GOT3 (cell line): ENCODE results near the gene LIMCH1.
"Not testable (repeated sequence)": the region's sequence is repeated elsewhere in the genome, so short reads cannot be mapped to it uniquely, and the experiment has no call there.

Source experiments
- DNase-seq: peaks from one replicate; lab custom pipeline; 2025; ENCODE audit warnings: mixed read lengths; lab: John Stamatoyannopoulos, UW

LIMCH1 gene, protein sequence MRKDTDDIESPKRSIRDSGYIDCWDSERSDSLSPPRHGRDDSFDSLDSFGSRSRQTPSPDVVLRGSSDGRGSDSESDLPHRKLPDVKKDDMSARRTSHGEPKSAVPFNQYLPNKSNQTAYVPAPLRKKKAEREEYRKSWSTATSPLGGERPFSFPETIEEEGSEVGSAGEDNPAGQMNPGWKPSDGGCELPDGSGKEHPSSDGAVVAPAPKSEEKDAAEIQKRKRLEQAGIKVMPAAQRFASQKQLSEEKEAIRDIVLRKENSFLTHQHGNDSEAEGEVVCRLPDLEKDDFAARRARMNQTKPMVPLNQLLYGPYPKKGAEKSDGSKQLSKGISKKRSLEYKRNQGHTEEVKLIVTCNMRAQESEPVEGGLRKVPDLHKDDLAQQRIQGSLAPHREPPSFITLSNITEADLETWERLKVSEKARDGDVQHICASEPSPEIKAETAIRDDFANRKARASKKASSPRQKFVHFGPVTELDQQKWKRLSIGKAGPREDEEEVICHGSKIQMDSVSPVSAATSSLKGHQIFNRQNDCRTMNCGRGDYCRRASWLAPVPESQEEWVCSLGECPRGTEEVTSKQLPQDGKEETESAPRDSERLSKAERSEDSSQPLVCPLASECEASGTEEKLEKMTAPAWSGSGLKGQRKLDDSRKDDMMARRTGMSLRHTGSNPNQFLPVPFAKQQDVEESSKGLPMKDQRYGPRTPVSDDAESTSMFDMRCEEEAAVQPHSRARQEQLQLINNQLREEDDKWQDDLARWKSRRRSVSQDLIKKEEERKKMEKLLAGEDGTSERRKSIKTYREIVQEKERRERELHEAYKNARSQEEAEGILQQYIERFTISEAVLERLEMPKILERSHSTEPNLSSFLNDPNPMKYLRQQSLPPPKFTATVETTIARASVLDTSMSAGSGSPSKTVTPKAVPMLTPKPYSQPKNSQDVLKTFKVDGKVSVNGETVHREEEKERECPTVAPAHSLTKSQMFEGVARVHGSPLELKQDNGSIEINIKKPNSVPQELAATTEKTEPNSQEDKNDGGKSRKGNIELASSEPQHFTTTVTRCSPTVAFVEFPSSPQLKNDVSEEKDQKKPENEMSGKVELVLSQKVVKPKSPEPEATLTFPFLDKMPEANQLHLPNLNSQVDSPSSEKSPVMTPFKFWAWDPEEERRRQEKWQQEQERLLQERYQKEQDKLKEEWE (N-terminal part only)

DNA sequence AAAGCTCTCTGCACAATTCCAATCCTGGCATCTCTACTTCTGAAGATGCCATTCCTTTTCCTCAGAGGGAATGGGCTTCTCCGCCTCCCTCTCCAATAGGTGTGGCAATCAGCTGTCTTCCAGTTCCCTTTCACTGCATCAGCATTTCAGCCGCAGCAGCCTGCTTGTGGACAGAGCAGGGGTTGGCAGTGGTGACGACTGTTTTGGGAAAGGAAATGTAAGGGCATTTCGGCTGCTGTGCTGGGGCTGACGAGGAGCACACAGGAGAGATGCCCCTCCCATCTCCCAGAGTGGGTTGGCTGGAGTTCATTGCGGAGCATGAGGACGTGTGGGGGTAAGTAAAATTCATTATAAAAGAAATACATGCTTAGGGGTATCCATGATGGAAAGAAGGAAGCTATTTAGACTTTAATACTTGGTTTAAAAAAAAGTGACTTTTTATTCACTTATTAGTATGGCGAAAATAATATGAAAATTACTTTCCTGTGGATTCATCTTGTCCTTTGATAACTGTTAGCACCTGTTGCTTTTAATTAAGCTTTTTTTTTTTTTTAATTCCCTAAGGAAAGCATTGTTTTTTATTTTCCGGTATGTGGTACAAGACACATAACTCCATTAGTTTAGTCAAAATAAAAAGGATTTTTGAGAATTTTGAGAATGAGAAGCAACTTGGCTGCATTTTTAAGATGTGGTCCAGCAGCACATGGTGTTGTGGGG lies at the start of gene LIMCH1:
Gene LIMCH1 (plus strand): TSS at position 141 of the 717 bp plus-strand sequence. CDS start 67,839 bp downstream, outside the sequence.
- DNase-seq, result no peak

DNA sequence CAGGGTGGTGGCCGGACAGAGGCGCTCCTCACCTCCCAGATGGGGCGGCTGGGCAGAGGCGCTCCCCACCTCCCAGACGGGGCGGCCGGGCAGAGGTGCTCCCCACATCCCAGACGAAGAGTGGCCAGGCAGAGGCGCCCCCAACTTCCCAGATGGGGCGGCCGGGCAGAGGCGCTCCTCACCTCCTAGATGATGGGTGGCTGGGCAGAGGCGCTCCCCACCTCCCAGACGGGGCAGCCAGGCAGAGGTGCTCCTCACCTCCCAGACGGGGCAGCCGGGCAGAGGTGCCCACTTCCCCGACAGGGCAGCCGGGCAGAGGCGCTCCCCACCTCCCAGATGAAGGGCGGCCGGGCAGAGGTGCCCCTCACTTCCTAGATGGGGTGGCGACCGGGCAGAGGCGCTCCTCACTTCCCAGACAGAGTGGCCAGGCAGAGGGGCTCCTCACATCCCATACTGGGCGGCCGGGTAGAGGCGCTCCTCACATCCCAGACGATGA lies 46.8 kb upstream of the LIMCH1 start:
- DNase-seq, result not testable (repeated sequence)

DNA sequence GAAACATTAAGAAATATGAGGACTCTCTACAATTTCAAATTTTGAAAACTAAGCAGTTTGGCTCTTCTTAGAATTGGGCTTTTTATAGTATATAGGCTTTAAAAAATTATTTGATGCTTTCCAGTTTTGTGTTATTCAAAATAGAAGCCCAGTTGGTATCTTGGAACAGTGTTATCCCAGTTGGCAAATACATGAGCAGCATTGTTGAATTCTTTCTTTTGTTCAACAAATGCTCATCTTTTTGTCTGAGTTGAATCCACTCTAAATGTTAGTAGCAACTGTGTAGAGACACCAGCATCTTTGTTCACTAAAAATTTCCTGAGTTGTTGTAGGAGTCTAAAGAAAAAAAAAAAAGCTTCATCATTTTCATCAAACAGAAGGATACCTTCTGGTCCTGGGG lies 41.0 kb upstream of the LIMCH1 start:
- DNase-seq, result no peak

DNA sequence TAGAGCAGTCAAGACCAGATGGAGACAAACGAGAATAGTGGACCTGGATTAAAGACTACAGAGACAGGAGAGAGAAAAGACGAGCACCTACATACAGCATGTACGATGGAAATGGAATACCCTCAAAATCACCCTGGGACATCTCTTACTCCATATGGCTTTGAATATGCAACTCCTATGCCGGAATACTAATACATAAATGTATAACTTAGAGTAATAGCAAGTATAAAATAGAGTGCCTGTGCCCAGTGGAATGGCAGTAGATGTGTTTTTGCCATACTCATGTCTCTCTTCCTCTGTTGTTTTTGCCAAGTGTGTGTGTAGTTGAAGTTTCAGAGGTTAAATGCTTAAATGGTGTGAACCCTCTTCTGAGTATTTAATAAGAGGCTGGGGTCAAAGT lies 39.8 kb upstream of the LIMCH1 start:
- no peak for DNase-seq

DNA sequence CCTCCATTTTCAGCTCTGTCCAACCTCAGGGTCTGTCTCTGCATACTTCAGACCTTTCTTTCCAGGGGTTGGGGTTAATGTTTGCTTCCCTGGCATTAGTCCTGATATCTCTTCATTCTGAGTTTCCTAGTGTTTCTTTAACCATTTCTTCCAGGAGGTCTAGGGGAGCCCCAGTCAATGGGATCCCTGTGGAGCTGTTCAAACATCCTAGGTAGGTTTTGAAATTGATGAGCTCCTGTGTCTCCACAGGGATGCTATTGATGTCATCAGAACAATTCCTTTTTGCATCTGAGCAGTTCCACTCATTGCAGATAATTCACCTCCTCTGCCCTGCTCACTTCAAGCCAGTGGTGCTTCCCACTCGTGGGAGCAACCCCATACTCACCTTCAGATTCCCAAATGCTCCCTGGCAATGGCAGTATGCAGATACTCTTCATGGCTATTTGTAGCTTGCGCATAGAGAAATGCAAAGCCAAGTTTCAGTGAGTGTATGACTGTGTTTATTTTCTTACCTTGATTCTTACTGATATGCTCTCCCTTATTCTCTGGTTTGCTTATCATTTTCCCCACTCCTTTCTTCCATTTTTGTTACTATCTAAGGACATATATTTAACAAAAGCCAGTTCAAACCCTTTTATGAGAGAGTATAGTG lies 33.7 kb upstream of the LIMCH1 start:
- no peak for DNase-seq

DNA sequence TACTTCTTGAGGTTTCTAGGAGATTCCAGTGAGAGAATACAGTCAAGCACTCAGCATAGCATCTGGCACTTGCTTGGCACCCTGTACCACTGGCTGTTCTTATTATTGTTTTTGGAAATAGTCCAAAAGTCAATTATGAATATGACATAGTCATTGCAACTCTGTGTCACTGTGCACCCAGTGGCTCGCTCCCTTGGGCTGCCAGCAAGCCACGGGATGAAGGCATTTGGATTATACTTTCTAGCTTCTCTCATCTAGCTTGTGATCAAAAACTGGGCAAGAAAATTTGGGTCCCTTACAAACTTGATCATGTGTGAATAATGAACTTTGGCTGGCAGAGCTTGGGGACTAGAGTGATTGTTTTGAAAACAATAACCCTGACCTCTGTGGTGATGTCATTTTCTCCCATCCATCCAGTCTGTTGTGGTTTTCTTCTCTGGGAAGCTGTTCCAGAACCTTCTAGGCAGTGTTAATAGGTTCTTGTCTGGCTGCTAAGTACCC lies 32.7 kb upstream of the LIMCH1 start:
- DNase-seq, result no peak

DNA sequence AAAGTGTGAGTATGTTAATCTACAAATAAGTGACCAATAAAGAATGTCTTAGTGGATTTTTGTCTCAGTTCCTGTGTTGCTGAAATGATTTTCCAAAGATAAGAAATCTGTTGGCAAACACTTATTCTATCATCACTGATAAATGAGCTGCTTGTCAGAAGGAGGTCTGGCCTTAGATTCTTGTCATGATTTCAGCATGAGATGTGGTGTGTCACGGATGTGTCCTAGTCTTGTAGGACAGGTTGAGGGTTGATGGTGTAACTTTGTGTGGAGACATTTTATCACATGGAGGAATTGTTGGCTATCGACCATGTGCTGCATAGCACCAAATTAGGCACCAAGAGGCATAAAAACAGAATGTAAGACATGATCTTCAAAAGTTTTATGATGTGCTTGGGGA lies 31.8 kb upstream of the LIMCH1 start:
- no peak for DNase-seq

DNA sequence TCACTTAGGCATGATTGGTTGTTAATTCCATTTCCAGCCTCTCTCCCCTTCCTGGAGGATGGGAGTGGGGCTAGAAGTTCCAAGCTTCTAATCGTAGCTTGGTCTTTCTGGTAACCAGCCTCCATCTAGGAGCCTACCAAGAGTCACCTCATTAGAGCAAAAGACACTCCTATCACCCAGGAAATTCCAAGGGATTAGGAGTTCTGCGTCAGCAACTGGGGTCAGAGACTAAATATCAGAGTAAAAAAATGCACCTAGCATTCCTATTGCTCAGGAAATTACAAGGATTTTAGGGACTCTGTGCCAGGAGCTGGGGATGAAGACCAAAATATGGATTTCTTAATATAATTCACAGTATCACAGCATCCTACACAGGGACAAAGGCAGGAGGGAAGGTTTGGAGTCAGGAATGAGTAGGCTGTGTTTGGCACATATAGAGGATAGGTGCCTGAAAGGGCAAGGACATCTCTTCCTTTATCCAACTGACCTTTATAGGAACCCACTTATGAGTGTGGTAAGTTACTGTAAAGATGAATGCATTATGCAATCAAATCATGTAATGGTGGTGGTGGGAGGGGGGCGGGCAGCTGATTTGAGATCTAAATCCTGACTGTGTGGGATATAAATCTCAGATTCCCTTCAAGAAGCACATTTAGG lies 30.5 kb upstream of the LIMCH1 start:
- no peak for DNase-seq

DNA sequence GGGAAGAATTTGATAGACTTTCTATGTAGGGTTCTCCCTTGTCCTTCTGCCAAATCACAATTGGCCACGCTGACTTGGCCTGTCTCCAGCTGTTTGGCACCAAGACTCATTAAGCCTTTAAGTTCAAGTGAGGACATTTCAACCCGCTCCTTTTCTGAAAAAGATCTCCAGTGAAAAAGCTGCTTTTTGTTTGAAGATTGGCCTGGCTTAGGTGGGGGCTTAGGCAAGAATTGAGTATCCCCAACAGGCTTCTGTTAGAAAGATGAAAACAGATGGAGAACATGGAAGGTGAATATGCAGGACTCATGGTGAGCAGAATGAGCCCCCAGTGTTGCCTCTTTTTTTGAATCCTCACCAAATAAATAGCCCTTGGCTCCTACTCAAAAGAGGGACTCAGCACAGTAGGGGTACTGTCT lies 28.5 kb upstream of the LIMCH1 start:
- no peak for DNase-seq

DNA sequence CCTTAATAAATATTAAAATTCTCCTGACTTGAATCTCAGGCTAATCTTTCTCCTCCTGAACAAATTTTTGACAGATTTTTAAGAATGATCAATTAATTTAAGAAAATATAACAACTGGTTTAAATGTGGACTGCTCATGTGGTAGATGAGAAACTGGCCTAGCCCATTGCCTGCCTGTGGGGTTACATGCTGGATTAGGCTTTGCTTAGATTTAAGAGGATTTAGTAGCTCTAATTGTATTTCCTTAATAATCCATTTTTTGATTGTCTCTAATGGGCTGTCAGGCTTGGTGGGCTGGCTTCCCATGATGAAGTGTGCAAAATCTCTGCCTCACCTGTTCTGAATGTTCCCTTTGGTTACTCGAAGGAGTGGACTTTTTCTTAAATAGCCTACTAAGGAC lies 27.8 kb upstream of the LIMCH1 start:
- no peak for DNase-seq

DNA sequence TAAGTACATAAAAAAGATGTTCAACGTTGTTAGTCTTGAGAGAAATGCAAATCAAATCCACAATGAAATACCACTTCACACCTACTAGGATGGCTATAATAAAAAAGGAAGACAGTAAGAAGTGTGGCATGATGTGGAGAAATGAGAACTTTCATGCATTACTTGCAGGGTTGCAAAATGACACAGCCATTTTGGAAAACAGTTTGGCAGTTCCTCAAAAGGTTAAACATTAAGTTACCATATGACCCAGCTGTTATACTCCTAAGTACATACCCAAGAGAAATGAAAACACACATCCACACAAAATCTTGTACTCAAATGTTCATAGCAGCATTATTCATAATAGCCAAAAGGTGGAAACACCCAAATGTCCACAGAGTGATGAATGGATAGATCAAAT lies 25.8 kb upstream of the LIMCH1 start:
- no peak for DNase-seq

DNA sequence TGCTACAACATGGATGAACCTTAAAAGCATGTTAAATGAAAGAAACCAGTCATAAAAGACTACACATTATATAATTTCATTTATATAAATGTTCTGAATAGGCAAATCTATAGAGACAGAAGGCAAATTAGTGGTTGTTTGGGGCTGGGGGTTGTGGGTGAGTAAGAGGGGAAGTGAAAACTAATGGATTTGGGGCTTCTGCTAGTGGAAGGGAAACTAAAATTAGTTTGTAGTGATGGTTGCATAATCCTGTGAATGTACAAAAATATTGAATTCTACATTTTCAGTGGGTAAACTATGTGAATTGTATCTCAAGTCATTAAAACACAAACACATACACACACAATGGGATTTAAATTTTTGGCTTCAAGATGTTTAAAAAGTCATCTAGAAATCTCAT lies 25.4 kb upstream of the LIMCH1 start:
- no peak for DNase-seq

DNA sequence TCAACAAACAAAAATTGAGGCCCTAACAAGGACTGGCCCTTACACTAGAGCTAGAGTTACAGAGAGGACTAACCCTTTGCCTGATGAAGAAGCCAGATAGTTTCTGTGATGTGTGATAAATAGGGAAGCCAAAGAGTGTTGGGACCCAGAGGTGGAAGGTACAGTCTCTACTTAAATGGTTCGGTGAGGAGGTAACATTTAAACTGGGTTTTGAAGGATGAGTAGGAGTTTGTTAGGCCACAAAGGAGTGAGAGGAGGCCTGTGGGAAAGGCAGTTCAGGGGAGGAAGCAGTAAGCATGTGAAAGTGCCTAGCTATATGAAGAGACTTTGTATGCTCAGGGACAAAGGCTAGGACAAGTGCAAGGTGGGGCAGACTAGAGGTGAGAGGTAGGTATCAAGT lies 23.8 kb upstream of the LIMCH1 start:
- DNase-seq, result no peak

DNA sequence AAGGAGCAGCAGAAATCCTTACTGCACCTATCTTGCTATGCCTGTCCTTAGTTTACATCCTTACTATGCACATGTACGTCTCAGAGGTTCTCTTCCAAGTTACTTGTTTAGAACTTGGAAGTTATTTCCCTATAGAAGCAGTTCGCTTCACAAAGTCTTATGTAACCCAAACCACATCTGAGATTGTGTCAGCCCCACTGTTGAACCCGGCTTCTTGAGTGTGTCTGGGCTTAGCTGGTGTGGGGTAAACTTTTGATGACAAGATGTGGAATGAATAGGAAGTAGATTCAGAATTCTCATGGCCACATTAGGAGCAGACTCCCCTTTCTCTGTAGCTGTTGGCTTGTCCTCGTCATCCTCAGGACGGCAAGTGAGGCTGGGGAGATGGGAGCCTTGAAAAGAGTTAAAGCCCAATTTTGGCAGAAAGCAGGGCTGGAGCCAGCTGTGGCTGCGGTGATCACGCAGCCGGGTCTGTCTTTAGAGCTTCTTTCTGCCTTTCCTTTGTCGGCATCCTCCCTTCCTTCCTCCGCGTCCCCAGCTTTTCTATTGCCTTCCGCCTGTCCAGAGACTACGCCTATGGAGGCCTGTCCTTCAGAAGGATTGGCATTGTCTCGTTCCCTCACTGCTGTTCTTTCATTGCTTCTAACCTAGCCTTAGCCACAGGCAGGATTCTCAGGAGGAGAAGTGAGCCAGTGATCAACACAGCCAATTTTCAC lies 23.0 kb upstream of the LIMCH1 start:
- DNase-seq, result no peak

DNA sequence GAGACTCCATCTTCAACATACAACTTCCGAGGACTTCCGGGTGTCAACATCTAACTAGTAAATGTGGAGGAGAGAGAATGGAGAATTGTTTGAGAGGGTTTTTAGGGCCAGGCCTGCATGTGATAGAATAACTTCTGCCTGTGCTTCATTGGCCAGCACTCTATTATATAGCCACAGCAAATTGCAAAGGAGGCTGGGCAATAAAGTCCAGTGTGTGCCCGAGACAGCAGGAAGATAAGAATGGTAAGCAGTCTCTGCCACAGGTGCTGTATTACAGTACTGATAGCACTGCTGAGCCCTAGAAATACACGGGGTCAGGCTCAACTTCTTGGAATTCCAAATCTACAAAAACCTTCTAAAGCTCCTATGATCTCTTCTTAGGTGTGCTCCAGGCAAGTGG lies 20.8 kb upstream of the LIMCH1 start:
- DNase-seq, result no peak

DNA sequence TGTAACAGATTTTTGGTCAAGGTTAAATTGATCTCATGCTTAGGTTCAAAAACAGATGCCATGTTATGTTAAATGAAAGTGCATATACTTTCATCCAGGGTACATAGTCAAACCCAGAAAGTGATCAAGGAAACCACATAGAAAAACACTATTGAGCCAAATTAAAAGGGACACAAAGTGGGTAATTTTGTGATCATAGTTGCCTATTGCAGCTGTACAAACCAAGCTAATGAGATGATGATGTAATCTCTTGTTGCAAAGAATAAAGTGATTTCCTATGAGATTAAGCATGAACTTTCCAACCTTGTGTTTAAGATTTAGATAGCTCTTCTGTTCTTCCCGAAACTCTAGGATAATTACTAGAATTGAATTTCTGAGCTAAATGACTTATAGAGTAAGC lies 20.2 kb upstream of the LIMCH1 start:
- DNase-seq, result no peak

DNA sequence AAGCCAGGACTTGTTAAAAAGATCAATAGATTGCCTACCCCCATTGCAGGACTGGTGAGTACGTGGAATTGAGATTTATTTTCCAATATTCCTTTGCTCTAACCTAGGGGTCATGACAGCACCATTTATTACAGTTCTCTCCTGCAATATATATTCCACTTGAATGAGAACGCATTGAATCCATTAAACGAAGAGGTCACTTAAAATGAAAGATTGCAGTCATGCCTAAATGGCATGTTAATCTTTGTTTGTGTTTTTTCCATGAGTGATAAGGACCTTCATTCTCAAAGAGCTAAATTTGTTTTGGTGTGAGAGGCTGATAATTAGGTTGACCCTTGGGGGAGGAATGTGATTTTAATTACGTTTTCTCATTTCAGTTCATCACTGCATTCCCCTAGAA lies 13.5 kb upstream of the LIMCH1 start:
- no peak for DNase-seq

DNA sequence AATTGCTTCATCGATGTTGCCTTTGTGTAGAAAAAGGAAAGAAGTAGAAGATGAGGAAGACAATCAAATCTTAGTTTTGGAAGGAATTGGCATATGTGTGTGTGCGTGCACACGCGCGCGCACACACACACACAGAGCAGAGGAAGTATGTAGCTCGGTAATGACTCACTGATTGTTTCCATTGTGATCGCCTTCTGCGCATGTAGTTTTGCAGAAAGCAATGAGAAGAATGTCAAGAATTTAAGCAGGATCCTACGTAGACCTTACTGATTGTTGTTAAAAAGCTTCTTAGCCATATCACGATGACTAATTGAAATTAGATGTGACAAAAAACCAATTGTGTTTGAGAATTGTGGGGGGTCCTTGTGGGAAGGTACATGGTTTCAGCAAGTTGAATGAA lies 12.8 kb upstream of the LIMCH1 start:
- no peak for DNase-seq

DNA sequence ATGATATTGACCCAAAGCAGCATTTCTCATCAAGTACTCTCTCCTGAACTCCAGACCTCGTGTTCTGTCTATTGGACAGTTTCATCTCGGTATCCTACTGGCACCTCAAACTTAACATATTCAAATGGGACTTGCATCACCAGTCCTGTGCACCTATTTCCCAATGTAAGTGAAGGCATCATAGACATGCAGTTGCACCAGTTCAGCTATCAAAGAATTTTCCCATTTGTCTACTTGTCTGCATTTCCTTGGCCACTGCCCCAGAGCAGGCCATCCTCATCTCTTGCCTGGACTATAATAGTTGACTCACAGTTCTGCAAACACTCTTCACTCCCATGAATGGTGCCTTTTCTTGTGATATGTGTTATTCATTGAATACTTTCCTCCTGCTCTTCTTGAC lies 11.3 kb upstream of the LIMCH1 start:
- no peak for DNase-seq
